ENCODE data around the gene OLFML2B. TPM values are rescaled to one million over a fixed set of nuclear protein-coding genes. Genes with fewer than 3 reads are reported as not detected.

OLFML2B gene
- total RNA-seq, 1 experiment from 2014 or later = not detected

DNA sequence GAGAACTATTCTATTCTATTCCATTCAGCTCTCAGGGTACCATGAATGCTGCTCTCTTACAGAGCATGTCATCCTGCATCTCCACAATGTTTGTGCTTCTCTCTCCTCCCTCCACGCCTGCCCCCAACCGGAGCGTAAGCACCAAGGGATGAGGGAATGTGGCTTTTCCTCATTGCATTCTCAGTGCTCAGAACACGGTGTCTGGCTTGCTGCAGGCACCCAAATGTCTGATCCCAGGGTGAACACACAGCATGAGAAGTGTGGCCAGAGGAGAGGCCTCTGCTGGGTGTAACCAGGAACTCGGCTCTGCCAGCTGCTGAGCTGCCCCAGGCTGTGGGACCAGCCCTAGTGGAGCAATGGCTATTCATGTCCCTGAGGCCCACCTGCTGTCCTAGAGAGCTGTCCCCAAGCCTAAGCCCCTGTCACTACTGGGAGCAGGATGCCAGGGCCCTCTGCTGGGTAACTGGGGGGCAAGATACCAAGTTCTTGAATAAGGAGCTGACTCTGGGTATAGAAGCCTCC lies 38.3 kb downstream of the OLFML2B start:
- TF ChIP-seq EZH2 (IDR thresholded peaks at IDR 0.05; ENCODE audit: low read depth) = no peak
- TF ChIP-seq, protein P1, sequence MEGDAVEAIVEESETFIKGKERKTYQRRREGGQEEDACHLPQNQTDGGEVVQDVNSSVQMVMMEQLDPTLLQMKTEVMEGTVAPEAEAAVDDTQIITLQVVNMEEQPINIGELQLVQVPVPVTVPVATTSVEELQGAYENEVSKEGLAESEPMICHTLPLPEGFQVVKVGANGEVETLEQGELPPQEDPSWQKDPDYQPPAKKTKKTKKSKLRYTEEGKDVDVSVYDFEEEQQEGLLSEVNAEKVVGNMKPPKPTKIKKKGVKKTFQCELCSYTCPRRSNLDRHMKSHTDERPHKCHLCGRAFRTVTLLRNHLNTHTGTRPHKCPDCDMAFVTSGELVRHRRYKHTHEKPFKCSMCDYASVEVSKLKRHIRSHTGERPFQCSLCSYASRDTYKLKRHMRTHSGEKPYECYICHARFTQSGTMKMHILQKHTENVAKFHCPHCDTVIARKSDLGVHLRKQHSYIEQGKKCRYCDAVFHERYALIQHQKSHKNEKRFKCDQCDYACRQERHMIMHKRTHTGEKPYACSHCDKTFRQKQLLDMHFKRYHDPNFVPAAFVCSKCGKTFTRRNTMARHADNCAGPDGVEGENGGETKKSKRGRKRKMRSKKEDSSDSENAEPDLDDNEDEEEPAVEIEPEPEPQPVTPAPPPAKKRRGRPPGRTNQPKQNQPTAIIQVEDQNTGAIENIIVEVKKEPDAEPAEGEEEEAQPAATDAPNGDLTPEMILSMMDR (conservative IDR thresholded peaks at IDR 0.05) = no peak
- Histone ChIP-seq H3K4me1 (replicated peaks; ENCODE audit: insufficient read depth) (no peaks in the 10 kb centered on the region), H3K27me3 (ENCODE audit: insufficient read depth, low read depth) (peaks cover 21% of the 10 kb centered on the region), H3K9me3 (ENCODE audit: insufficient read depth, low read depth) (no peaks in the 10 kb centered on the region), H3K4me3 (no peak overlapping the region), H3K79me2 (ENCODE audit: low read depth) (no peaks in the 10 kb centered on the region), H3K4me2 (no peak overlapping the region), H3K9me2 (ENCODE audit: insufficient read depth) (no peaks in the 10 kb centered on the region), H2AFZ (no peak overlapping the region), H3K27ac (no peak overlapping the region), H3K36me3 (ENCODE audit: low read depth) (no peaks in the 10 kb centered on the region), H4K20me1 (ENCODE audit: insufficient read depth) (no peaks in the 10 kb centered on the region), H3F3A (ENCODE audit: insufficient read depth, low read depth) (no peaks in the 10 kb centered on the region)
- ChIA-PET POLR2A (ENCODE audit: unreplicated experiment) (no interaction called here), CTCF (no interaction called here)
- no TSS peak for BruUV-seq (replicated peaks)
- DNase-seq = no peak
- intact Hi-C loops (cut with micrococcal nuclease; ENCODE audit: unreplicated experiment) = no loop called here

DNA sequence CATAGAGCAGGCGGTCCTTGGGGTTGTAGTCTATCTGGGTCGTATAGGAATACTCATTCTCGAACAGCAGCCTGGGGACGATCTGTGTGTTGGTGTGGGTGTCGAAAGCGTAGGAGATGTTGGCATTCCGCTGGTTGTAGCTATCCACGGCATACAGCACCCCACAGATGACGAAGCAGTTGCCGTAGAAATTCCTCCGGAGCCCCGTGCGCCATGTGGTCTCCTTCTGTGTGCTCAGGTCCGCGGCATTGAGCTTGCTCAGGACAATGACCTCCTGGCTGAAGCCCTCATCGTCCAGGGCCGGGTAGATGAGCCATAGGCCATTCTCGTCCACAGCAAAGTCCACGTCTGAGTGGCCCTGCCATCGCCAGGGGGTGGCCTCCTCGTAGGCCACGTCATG lies 39.9 kb downstream of the OLFML2B start:
- intact Hi-C loops (cut with micrococcal nuclease; ENCODE audit: unreplicated experiment) = no loop called here
- no peak for DNase-seq
- H3K36me3 ChIP-seq (ENCODE audit: low read depth) = no peaks in the 10 kb centered on the region
- TF ChIP-seq, protein P1 (conservative IDR thresholded peaks at IDR 0.05) = no peak
- no peak for TF ChIP-seq EZH2 (IDR thresholded peaks at IDR 0.05; ENCODE audit: low read depth)
- H3K9me2 ChIP-seq (ENCODE audit: insufficient read depth) = no peaks in the 10 kb centered on the region
- H4K20me1 ChIP-seq (ENCODE audit: insufficient read depth) = no peaks in the 10 kb centered on the region
- no peak overlapping the region for H3K27ac ChIP-seq
- no peaks in the 10 kb centered on the region for H3K4me1 ChIP-seq (replicated peaks; ENCODE audit: insufficient read depth)
- H3K4me3 ChIP-seq = no peak overlapping the region
- H3K79me2 ChIP-seq (ENCODE audit: low read depth) = no peaks in the 10 kb centered on the region
- ChIA-PET POLR2A (ENCODE audit: unreplicated experiment) (no interaction called here), CTCF (no interaction called here)
- H2AFZ ChIP-seq = no peak overlapping the region
- H3K9me3 ChIP-seq (ENCODE audit: insufficient read depth, low read depth) = no peaks in the 10 kb centered on the region
- no TSS peak for BruUV-seq (replicated peaks)
- H3K4me2 ChIP-seq = no peak overlapping the region
- no peaks in the 10 kb centered on the region for H3F3A ChIP-seq (ENCODE audit: insufficient read depth, low read depth)
- H3K27me3 ChIP-seq (ENCODE audit: insufficient read depth, low read depth) = peaks cover 8% of the 10 kb centered on the region; the same call in 1 of the 2 replicates

DNA sequence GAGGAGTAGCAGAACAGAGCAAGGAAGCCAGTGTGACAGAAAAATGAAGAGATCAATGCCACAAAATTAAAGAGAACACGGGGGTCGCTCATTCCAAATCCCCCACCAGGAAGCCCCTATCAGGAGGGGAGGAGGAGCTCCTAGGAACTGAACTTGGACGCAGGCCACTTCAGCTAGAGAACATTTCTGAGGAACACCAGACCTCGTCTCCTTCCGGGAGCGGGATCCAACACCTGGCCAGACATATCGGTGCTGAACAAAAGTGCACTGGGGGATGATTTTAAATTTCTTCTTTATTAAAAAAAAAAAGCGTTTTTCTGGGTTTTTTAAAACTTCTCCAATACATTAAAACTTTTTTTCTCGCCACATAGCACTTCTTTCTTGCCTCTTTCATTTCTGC lies 40.8 kb downstream of the OLFML2B start:
- Histone ChIP-seq H4K20me1 (ENCODE audit: insufficient read depth) (no peaks in the 10 kb centered on the region), H3K4me1 (replicated peaks; ENCODE audit: insufficient read depth) (no peaks in the 10 kb centered on the region), H3K9me2 (ENCODE audit: insufficient read depth) (no peaks in the 10 kb centered on the region), H3F3A (ENCODE audit: insufficient read depth, low read depth) (no peaks in the 10 kb centered on the region), H3K79me2 (ENCODE audit: low read depth) (no peaks in the 10 kb centered on the region), H3K27me3 (ENCODE audit: insufficient read depth, low read depth) (peaks cover 11% of the 10 kb centered on the region; the same call in 1 of the 2 replicates), H3K27ac (no peak overlapping the region), H3K4me2 (no peak overlapping the region), H2AFZ (no peak overlapping the region), H3K9me3 (ENCODE audit: insufficient read depth, low read depth) (no peaks in the 10 kb centered on the region), H3K36me3 (ENCODE audit: low read depth) (no peaks in the 10 kb centered on the region), H3K4me3 (no peak overlapping the region)
- POLR2A ChIA-PET (ENCODE audit: unreplicated experiment) = no interaction called here
- intact Hi-C loops (cut with micrococcal nuclease; ENCODE audit: unreplicated experiment) = no loop called here
- no peak for TF ChIP-seq EZH2 (IDR thresholded peaks at IDR 0.05; ENCODE audit: low read depth)
- TF ChIP-seq, protein P1 (conservative IDR thresholded peaks at IDR 0.05) = no peak
- no peak for DNase-seq
- BruUV-seq (replicated peaks) = no TSS peak
- CTCF ChIA-PET = no interaction called here

Measured in PC-9 (cell line).